Uterine smooth muscle cell (primary cell): ENCODE measurements around the gene RREB1. TPM values are rescaled to one million over a fixed set of nuclear protein-coding genes. Genes with fewer than 3 reads are reported as not detected.

ENCODE experiments used
- total RNA-seq: library from RNA; depleted of rRNA; stranded (reverse); fragments of >200 nt; gene quantifications from 2 replicates; pipeline ENCODE4 v1.2.3, GENCODE V29; 2014

Gene RREB1, protein sequence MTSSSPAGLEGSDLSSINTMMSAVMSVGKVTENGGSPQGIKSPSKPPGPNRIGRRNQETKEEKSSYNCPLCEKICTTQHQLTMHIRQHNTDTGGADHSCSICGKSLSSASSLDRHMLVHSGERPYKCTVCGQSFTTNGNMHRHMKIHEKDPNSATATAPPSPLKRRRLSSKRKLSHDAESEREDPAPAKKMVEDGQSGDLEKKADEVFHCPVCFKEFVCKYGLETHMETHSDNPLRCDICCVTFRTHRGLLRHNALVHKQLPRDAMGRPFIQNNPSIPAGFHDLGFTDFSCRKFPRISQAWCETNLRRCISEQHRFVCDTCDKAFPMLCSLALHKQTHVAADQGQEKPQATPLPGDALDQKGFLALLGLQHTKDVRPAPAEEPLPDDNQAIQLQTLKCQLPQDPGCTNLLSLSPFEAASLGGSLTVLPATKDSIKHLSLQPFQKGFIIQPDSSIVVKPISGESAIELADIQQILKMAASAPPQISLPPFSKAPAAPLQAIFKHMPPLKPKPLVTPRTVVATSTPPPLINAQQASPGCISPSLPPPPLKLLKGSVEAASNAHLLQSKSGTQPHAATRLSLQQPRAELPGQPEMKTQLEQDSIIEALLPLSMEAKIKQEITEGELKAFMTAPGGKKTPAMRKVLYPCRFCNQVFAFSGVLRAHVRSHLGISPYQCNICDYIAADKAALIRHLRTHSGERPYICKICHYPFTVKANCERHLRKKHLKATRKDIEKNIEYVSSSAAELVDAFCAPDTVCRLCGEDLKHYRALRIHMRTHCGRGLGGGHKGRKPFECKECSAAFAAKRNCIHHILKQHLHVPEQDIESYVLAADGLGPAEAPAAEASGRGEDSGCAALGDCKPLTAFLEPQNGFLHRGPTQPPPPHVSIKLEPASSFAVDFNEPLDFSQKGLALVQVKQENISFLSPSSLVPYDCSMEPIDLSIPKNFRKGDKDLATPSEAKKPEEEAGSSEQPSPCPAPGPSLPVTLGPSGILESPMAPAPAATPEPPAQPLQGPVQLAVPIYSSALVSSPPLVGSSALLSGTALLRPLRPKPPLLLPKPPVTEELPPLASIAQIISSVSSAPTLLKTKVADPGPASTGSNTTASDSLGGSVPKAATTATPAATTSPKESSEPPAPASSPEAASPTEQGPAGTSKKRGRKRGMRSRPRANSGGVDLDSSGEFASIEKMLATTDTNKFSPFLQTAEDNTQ (N-terminal part only)
- 19.6 and 19.9 TPM in 2 replicates for total RNA-seq

DNA sequence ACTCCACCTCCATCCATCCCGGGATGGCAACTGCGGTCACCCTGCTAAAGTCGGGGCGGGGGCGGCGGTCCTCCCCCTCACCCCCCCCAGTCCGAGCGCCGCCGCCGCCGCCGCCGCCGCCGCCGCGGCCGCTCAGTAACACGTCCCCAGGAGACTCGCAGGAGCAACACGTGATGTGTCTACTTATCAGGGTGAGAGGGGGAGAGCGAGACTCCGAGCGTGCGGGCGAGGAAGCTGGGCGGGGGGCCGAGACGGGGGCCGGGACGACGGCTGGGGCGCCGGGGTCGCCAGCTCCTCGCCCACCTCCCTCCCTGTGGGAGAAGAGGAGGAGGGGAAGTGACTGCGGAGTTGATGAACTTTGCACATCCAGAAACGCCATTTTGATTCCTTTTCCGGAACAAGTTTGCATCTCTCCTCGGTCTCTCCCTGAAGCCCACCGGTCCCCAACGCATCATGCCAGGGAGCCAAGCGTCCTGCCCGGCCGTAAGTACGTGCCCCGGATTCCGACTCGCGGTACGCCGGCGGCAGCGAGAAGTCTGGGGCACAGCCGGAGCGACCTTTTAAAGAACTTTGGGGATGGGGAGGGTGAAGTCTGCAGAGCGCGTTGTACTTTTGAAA, at the start of gene RREB1:
Gene RREB1, plus strand, starts transcription at position 384 of the 618 bp plus-strand sequence. CDS start 73,951 bp downstream, outside the sequence.

Other genes starting within 250 kb of the RREB1 start
- gene SSR1, start 205.2 kb downstream of the RREB1 start, total RNA-seq, result 90.4 and 148 TPM in 2 replicates